Spleen (tissue), 7 donors: ENCODE measurements around the gene KCNIP2.

ENCODE experiments used
- CTCF ChIP-seq, 11 experiments: fragments of 200-600 bp in 7 of 11; fragments of 450-650 bp in 4 of 11; sonication (generic) in 4 of 11; IDR thresholded peaks in 8 of 11; conservative IDR thresholded peaks in 3 of 11; 1 replicate in 7 of 11; 2 replicates in 4 of 11; pipeline versions ENCODE4 v1.4.0 to v1.8.0; 2016 to 2021; ENCODE audit warnings: antibody characterized with exemption in 11 of 11, inconsistent platforms in 4 of 11, mild to moderate bottlenecking in 1 of 11
- POLR2A ChIP-seq, 3 donors: fragments of 450-650 bp; IDR thresholded peaks; one replicate each; pipeline ENCODE4 v1.5.1; 2017; ENCODE audit warnings: antibody characterized with exemption in 3 of 3, mild to moderate bottlenecking in 1 of 3
- donor health status: DM: no; HTN: no; CAD: no; lungs with moderate emphysema.
- donor health status: DM: no; HTN: no; CAD: no.
- donor health status: DM: no; HTN: no; CAD: no.

GRCh38 chr10:101803511-101803910 lies 40.1 kb downstream of the KCNIP2 start:
- TF ChIP-seq CTCF (IDR thresholded peaks at IDR 0.05 in 8 of 11, conservative IDR thresholded peaks at IDR 0.05 in 3 of 11), result no peak
- no peak for TF ChIP-seq POLR2A (IDR thresholded peaks at IDR 0.05)
